Tibial nerve (tissue), 4 donors: ENCODE measurements around the gene SEC16B. TPM values are rescaled to one million over a fixed set of nuclear protein-coding genes. Genes with fewer than 3 reads are reported as not detected.

ENCODE experiments used
- DNase-seq, 2 donors: peaks; one replicate each; pipeline ENCODE4 v3.0.0-alpha.2; 2019; ENCODE audit warnings: low spot score in 2 of 2
- H3K27ac ChIP-seq, 4 donors: fragments of 200-600 bp; sonication (generic) in 3 of 4; one replicate each; pipeline ENCODE4 v1.5.1; 2017 to 2019; ENCODE audit warnings: mild to moderate bottlenecking in 1 of 4
- H3K27me3 ChIP-seq, 2 donors: fragments of 200-600 bp; sonication (generic) in 1 of 2; one replicate each; pipeline versions ENCODE4 v1.5.1 to v1.6.0; 2017 to 2019
- H3K36me3 ChIP-seq, 3 donors: fragments of 200-600 bp; sonication (generic); one replicate each; pipeline ENCODE4 v1.5.1; 2018 to 2019
- H3K4me1 ChIP-seq, 4 donors: fragments of 200-600 bp; sonication (generic) in 3 of 4; one replicate each; pipeline ENCODE4 v1.5.1; 2017 to 2019
- H3K4me3 ChIP-seq, 4 donors: fragments of 200-600 bp; sonication (generic) in 3 of 4; one replicate each; pipeline ENCODE4 v1.5.1; 2017 to 2019; ENCODE audit warnings: mild to moderate bottlenecking in 1 of 4, moderate library complexity in 1 of 4
- H3K9me3 ChIP-seq, 4 donors: fragments of 200-600 bp; sonication (generic) in 3 of 4; one replicate each; pipeline ENCODE4 v1.5.1; 2017 to 2019
- CTCF ChIP-seq, 5 experiments: fragments of 200-600 bp in 3 of 5; fragments of 450-650 bp in 2 of 5; sonication (generic) in 3 of 5; IDR thresholded peaks; one replicate each; pipeline ENCODE4 v1.5.1; 2016 to 2019; ENCODE audit warnings: antibody characterized with exemption in 5 of 5, mild to moderate bottlenecking in 3 of 5, moderate library complexity in 2 of 5
- EP300 ChIP-seq, 2 donors: sonication (generic); formaldehyde crosslinking; IDR thresholded peaks; one replicate each; pipeline ENCODE4 v1.6.1; 2017; ENCODE audit warnings: antibody characterized with exemption in 2 of 2, mild to moderate bottlenecking in 1 of 2
- POLR2A ChIP-seq, 2 donors: fragments of 450-650 bp; IDR thresholded peaks; one replicate each; pipeline ENCODE4 v1.6.1; 2017; ENCODE audit warnings: antibody characterized with exemption in 2 of 2, mild to moderate bottlenecking in 2 of 2, moderate library complexity in 2 of 2
- WGBS, 2 donors: methylation state at CpG; one replicate each; pipeline ENCODE4 v1.1.5; 2018; 5-methylcytosine and 5-hydroxymethylcytosine counted together
- total RNA-seq, 4 donors: library from RNA; depleted of rRNA; stranded (reverse); fragments of >200 nt; gene quantifications; one replicate each; pipeline ENCODE4 v1.1.0, GENCODE V29; 2016

Gene SEC16B
- total RNA-seq, 4 donors from 2014 or later: 10.5 to 21.6 (median 15.4) TPM

GRCh38 chr1:177978530-177978929 lies 8.7 kb upstream of the SEC16B start:
- H3K36me3 ChIP-seq: peaks cover 0 to 16% (median 0%) of the 10 kb centered on the region in 3 donors
- no peaks in the 10 kb centered on the region for H3K27me3 ChIP-seq
- peaks cover 0 to 13% (median 2%) of the 10 kb centered on the region in 4 donors for H3K4me1 ChIP-seq
- WGBS, 2 donors: 96 to 98% methylated on average over 1 of the region's 1 CpG
- no peak overlapping the region for H3K27ac ChIP-seq
- no peaks in the 10 kb centered on the region for H3K9me3 ChIP-seq
- TF ChIP-seq POLR2A (IDR thresholded peaks at IDR 0.05) (no peak), EP300 (IDR thresholded peaks at IDR 0.05) (no peak), CTCF (IDR thresholded peaks at IDR 0.05) (no peak)
- DNase-seq: no peak
- H3K4me3 ChIP-seq: no peak overlapping the region

GRCh38 chr1:177977141-177977540 lies 7.3 kb upstream of the SEC16B start:
- Histone ChIP-seq H3K4me1 (no peaks in the 10 kb centered on the region), H3K4me3 (no peak overlapping the region), H3K36me3 (peaks cover 0 to 22% (median 0%) of the 10 kb centered on the region in 3 donors), H3K27ac (no peak overlapping the region), H3K9me3 (no peaks in the 10 kb centered on the region), H3K27me3 (no peaks in the 10 kb centered on the region)
- no peak for DNase-seq
- WGBS, 2 donors: 79 to 80% methylated on average over 1 of the region's 1 CpG
- TF ChIP-seq EP300 (IDR thresholded peaks at IDR 0.05) (no peak), CTCF (IDR thresholded peaks at IDR 0.05) (no peak), POLR2A (IDR thresholded peaks at IDR 0.05) (no peak)

GRCh38 chr1:177976596-177976995 lies 6.7 kb upstream of the SEC16B start:
- H3K4me3 ChIP-seq: no peak overlapping the region
- TF ChIP-seq EP300 (IDR thresholded peaks at IDR 0.05) (no peak), CTCF (IDR thresholded peaks at IDR 0.05) (no peak), POLR2A (IDR thresholded peaks at IDR 0.05) (no peak)
- DNase-seq: no peak
- no peaks in the 10 kb centered on the region for H3K9me3 ChIP-seq
- H3K27ac ChIP-seq: no peak overlapping the region
- no peaks in the 10 kb centered on the region for H3K27me3 ChIP-seq
- no peaks in the 10 kb centered on the region for H3K4me1 ChIP-seq
- peaks cover 0 to 22% (median 0%) of the 10 kb centered on the region in 3 donors for H3K36me3 ChIP-seq

- WGBS, 2 donors: 61 to 69% methylated on average over 5 of the region's 5 CpGs
- no peaks in the 10 kb centered on the region for H3K4me1 ChIP-seq
- no peak overlapping the region for H3K4me3 ChIP-seq
- no peaks in the 10 kb centered on the region for H3K27me3 ChIP-seq
- no peak for TF ChIP-seq CTCF (IDR thresholded peaks at IDR 0.05)
- no peak for TF ChIP-seq EP300 (IDR thresholded peaks at IDR 0.05)
- no peak for TF ChIP-seq POLR2A (IDR thresholded peaks at IDR 0.05)
- no peak for DNase-seq
- H3K36me3 ChIP-seq: peaks cover 0 to 25% (median 0%) of the 10 kb centered on the region in 3 donors
- H3K9me3 ChIP-seq: no peaks in the 10 kb centered on the region
- no peak overlapping the region for H3K27ac ChIP-seq
Measured at GRCh38 chr1:177975588-177976495, 6.0 kb upstream of the SEC16B start.

DNA sequence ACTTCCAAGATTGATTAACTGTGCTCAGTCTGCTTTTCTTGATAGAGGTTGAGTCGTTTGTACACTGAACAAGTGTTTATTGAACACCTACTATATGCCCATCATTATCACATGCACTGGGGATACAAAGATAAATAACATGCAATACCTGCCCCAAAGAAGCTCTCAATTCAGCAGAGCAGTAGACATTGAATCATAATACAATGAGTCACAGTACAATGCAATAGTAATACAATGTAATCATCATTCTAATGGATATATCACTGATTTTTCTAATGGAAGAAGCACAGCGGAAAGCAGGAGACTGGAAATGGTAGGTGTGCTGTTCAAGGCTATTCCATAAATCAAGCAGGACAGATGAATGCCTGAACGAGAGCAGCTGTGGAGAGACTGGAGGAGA lies 3.7 kb upstream of the SEC16B start:
- H3K27ac ChIP-seq: no peak overlapping the region
- peaks cover 0 to 25% (median 0%) of the 10 kb centered on the region in 3 donors for H3K36me3 ChIP-seq
- no peak overlapping the region for H3K4me3 ChIP-seq
- H3K4me1 ChIP-seq: peaks cover 0 to 14% (median 0%) of the 10 kb centered on the region in 4 donors
- no peak for DNase-seq
- no peaks in the 10 kb centered on the region for H3K27me3 ChIP-seq
- TF ChIP-seq CTCF (IDR thresholded peaks at IDR 0.05): no peak
- no peak for TF ChIP-seq POLR2A (IDR thresholded peaks at IDR 0.05)
- TF ChIP-seq EP300 (IDR thresholded peaks at IDR 0.05): no peak
- WGBS, 2 donors: 85 to 87% methylated on average over 3 of the region's 3 CpGs
- H3K9me3 ChIP-seq: no peaks in the 10 kb centered on the region
